Fibroblast of gingiva (primary cell): ENCODE measurements around the gene SLC7A9.
"Not testable (repeated sequence)": the region's sequence is repeated elsewhere in the genome, so short reads cannot be mapped to it uniquely, and the experiment has no call there.

Experiments used
- DNase-seq: peaks from one replicate; pipeline ENCODE4 v3.0.0-alpha.2; 2011; ENCODE audit warnings: low read depth

SLC7A9 gene

GRCh38 chr19:32798201-32798600 is 71.4 kb downstream of the SLC7A9 start:
- DNase-seq, result no peak

GRCh38 chr19:32789429-32789828 is 80.1 kb downstream of the SLC7A9 start:
- no peak for DNase-seq

- not testable (repeated sequence) for DNase-seq
These were observed 81.7 kb downstream of the SLC7A9 start for GRCh38 chr19:32787895-32788294.

GRCh38 chr19:32787161-32787813 is 82.3 kb downstream of the SLC7A9 start:
- not testable (repeated sequence) for DNase-seq

- DNase-seq, result not testable (repeated sequence)
These were observed 87.5 kb downstream of the SLC7A9 start for GRCh38 chr19:32782089-32782488.

GRCh38 chr19:32781280-32781679 is 88.3 kb downstream of the SLC7A9 start:
- no peak for DNase-seq
